Endothelial cell of umbilical vein (primary cell): ENCODE results near the gene CFAP77. TPM values are rescaled to one million over a fixed set of nuclear protein-coding genes. Genes with fewer than 3 reads are reported as not detected.

ENCODE experiments used
- BruUV-seq: library from RNA; stranded (reverse); fragments of 400-500 nt; replicated peaks from 2 replicates; lab custom pipeline; 2021; lab: Mats Ljungman, UMichigan
- CTCF ChIA-PET: fragments of 300-600, 350-600 bp; sonication (Branson Sonifier 250); formaldehyde crosslinking; loops from one replicate; lab custom pipeline; 2021; ENCODE audit warnings: antibody characterized with exemption, inconsistent platforms; lab: Charles Lee
- POLR2A ChIA-PET: fragments of 300-600, 350-600 bp; sonication (Branson Sonifier 250); formaldehyde crosslinking; loops from one replicate; lab custom pipeline; 2021; ENCODE audit warnings: antibody characterized with exemption, inconsistent platforms; lab: Charles Lee
- DNase-seq: peaks from one replicate; pipeline ENCODE4 v3.0.0-alpha.2; 2011; ENCODE audit warnings: low read depth, low spot score
- FAIRE-seq: peaks from 2 replicates; lab custom pipeline; 2011; peaks lifted over from hg19 to GRCh38; lab: Jason Lieb, UNC
- H2AFZ ChIP-seq: 2 replicates; pipeline ENCODE4 v1.6.0; 2012; ENCODE audit warnings: low read depth, low read length, control low read depth, inconsistent platforms
- H3K27ac ChIP-seq: 2 replicates; pipeline ENCODE4 v1.5.1; 2011; ENCODE audit warnings: low read depth, mild to moderate bottlenecking, control low read depth, low read length, moderate library complexity; ENCODE audit not compliant: insufficient read depth
- H3K27me3 ChIP-seq, 2 experiments: 2 replicates each; pipeline versions ENCODE4 v1.6.0 to v1.6.1; 2011; ENCODE audit warnings: low read length in 2 of 2, mixed read lengths in 1 of 2; ENCODE audit not compliant: control insufficient read depth in 2 of 2, insufficient read depth in 2 of 2
- H3K36me3 ChIP-seq, 2 experiments: 2 replicates in 1 of 2; 3 replicates in 1 of 2; pipeline ENCODE4 v1.5.1; 2011; ENCODE audit warnings: low read length in 2 of 2, mild to moderate bottlenecking in 1 of 2, moderate library complexity in 1 of 2; ENCODE audit not compliant: control insufficient read depth in 2 of 2, insufficient read depth in 2 of 2; ENCODE audit errors: extremely low read depth in 1 of 2
- H3K4me1 ChIP-seq: 3 replicates; pipeline ENCODE4 v1.5.1; 2011; ENCODE audit warnings: mild to moderate bottlenecking, low read length; ENCODE audit not compliant: control insufficient read depth, insufficient read depth; ENCODE audit errors: extremely low read depth
- H3K4me2 ChIP-seq: 2 replicates; pipeline ENCODE4 v1.6.1; 2011; ENCODE audit warnings: low read length, control low read depth, mixed read lengths; ENCODE audit not compliant: insufficient read depth
- H3K4me3 ChIP-seq, 3 experiments: fragments of 200-600 bp in 1 of 3; sonication (generic), shearing (Covaris generic) in 1 of 3; replicated peaks in 1 of 3; 2 replicates each; pipeline ENCODE4 v1.5.1; 2011 to 2016; ENCODE audit warnings: control low read depth in 3 of 3, low read length in 3 of 3, mild to moderate bottlenecking in 2 of 3, inconsistent platforms in 1 of 3, low read depth in 1 of 3, moderate library complexity in 1 of 3; ENCODE audit not compliant: insufficient read depth in 1 of 3
- H3K79me2 ChIP-seq: 2 replicates; pipeline ENCODE4 v1.6.0; 2012; ENCODE audit warnings: low read length, inconsistent platforms; ENCODE audit not compliant: control insufficient read depth, insufficient read depth
- H3K9ac ChIP-seq: replicated peaks from 2 replicates; pipeline ENCODE3; 2011; ENCODE audit warnings: low read length, control low read depth; ENCODE audit not compliant: insufficient read depth; ENCODE audit errors: extremely low read depth
- H3K9me1 ChIP-seq: replicated peaks from 3 replicates; pipeline ENCODE4 v1.6.0; 2011; ENCODE audit warnings: mild to moderate bottlenecking, low read length; ENCODE audit not compliant: control insufficient read depth, insufficient read depth; ENCODE audit errors: extremely low read depth
- H3K9me3 ChIP-seq: replicated peaks from 2 replicates; pipeline ENCODE4 v1.5.1; 2012; ENCODE audit warnings: low read length, inconsistent platforms; ENCODE audit not compliant: control insufficient read depth, insufficient read depth
- H4K20me1 ChIP-seq: replicated peaks from 2 replicates; pipeline ENCODE3; 2011; ENCODE audit warnings: mild to moderate bottlenecking, low read length; ENCODE audit not compliant: control insufficient read depth, insufficient read depth; ENCODE audit errors: extremely low read depth
- CTCF ChIP-seq, 2 donors: IDR thresholded peaks; 1 replicate in 1 of 2; 2 replicates in 1 of 2; pipeline ENCODE4 v1.5.1; 2011; ENCODE audit warnings: low read length in 2 of 2, mild to moderate bottlenecking in 2 of 2, moderate library complexity in 2 of 2, control low read depth in 1 of 2, inconsistent platforms in 1 of 2, low read depth in 1 of 2; ENCODE audit not compliant: insufficient read depth in 1 of 2; ENCODE audit errors: extremely low read depth in 1 of 2
- EZH2 ChIP-seq: IDR thresholded peaks from 2 replicates; pipeline ENCODE4 v1.6.1; 2012; ENCODE audit warnings: borderline replicate concordance, low read depth, mild to moderate bottlenecking, moderate library complexity, low read length, inconsistent platforms; ENCODE audit not compliant: severe bottlenecking
- FOS ChIP-seq: IDR thresholded peaks from 2 replicates; pipeline ENCODE4 v1.6.1; 2011; ENCODE audit warnings: mild to moderate bottlenecking, low read length, moderate library complexity, borderline replicate concordance; ENCODE audit not compliant: insufficient read depth
- GATA2 ChIP-seq: IDR thresholded peaks from 2 replicates; pipeline ENCODE4 v1.7.0; 2011; ENCODE audit warnings: low read depth, mild to moderate bottlenecking, moderate library complexity, mixed read lengths, low read length; ENCODE audit not compliant: insufficient read length, insufficient read depth
- MAX ChIP-seq: IDR thresholded peaks from 2 replicates; pipeline ENCODE4 v1.6.1; 2011; ENCODE audit not compliant: insufficient read depth, insufficient read length
- MYC ChIP-seq: IDR thresholded peaks from one replicate; pipeline ENCODE4 v1.6.1; 2011; ENCODE audit warnings: mild to moderate bottlenecking, low read depth, low read length
- POLR2A ChIP-seq: IDR thresholded peaks from 2 replicates; pipeline ENCODE4 v1.6.1; 2012; ENCODE audit warnings: low read depth, mild to moderate bottlenecking, control low read depth, low read length
- POLR2AphosphoS5 ChIP-seq: IDR thresholded peaks from 2 replicates; pipeline ENCODE4 v1.6.1; 2012; ENCODE audit warnings: low read depth, mild to moderate bottlenecking, control low read depth, low read length, moderate library complexity; ENCODE audit not compliant: insufficient read depth
- dilution Hi-C: fragments of 300-500 bp; cut with MboI; formaldehyde crosslinking; loops from one replicate; pipeline ENCODE4 v1.15.0; 2019; ENCODE audit warnings: low sequenced_read_pairs; ENCODE audit not compliant: extremely low pct_ligation_motif_present
- intact Hi-C: fragments of 100-400 bp; cut with micrococcal nuclease; formaldehyde crosslinking; loops from one replicate; pipeline ENCODE4 v1.10.0; 2022
- polyA plus RNA-seq, 4 experiments: library from polyadenylated mRNA; depleted of rRNA in 3 of 4; stranded (reverse) in 3 of 4; unstranded in 1 of 4; fragments of >200 nt; gene quantifications; 2 replicates each; pipeline versions ENCODE4 v1.2.1 to v1.2.3, GENCODE V29; 2011 to 2012; ENCODE audit warnings: missing spikeins in 1 of 4
- total RNA-seq: library from RNA; stranded (reverse); gene quantifications from 2 replicates; pipeline ENCODE4 v1.2.3, GENCODE V29; 2021

The CFAP77 gene
- total and polyA plus RNA-seq, 2 donors (not counting 3 experiments of a cell fraction or from before 2014, with no cell fraction given) = not detected

GRCh38 chr9:132577119-132577518, 167.1 kb downstream of the CFAP77 start:
- FAIRE-seq (no peak), DNase-seq (no peak)
- no peaks in the 10 kb centered on the region for H3K79me2 ChIP-seq
- no peaks in the 10 kb centered on the region for H4K20me1 ChIP-seq
- no peak overlapping the region for H3K9ac ChIP-seq
- CTCF ChIA-PET = interaction anchor here (0.7 to 7.7 kb wide), 4 partner anchors 11 to 165 kb away, joined by 3 to 169 read pairs (median 18); no protein-coding TSS in a partner anchor
- H3K27me3 ChIP-seq = peaks cover 48 to 59% of the 10 kb centered on the region in 2 experiments
- H3K4me3 ChIP-seq = no peak overlapping the region
- H3K9me3 ChIP-seq = no peaks in the 10 kb centered on the region
- POLR2A ChIA-PET = no interaction called here
- dilution Hi-C loops = no loop called here
- intact Hi-C loops = no loop called here
- no TSS peak for BruUV-seq
- H3K27ac ChIP-seq = no peak overlapping the region
- no peak overlapping the region for H2AFZ ChIP-seq
- no peaks in the 10 kb centered on the region for H3K36me3 ChIP-seq
- TF ChIP-seq GATA2 = no peak
- peak; percentile 65 for TF ChIP-seq EZH2
- no peak overlapping the region for H3K4me2 ChIP-seq
- no peaks in the 10 kb centered on the region for H3K9me1 ChIP-seq
- no peaks in the 10 kb centered on the region for H3K4me1 ChIP-seq

- no peak overlapping the region for H3K4me2 ChIP-seq
- no peaks in the 10 kb centered on the region for H4K20me1 ChIP-seq
- no peaks in the 10 kb centered on the region for H3K9me3 ChIP-seq
- H3K36me3 ChIP-seq = no peaks in the 10 kb centered on the region
- H3K9me1 ChIP-seq = no peaks in the 10 kb centered on the region
- dilution Hi-C loops (no loop called here), intact Hi-C loops (loop anchor here (2.0 kb wide), 1 partner anchor 222 kb away; no protein-coding TSS in a partner anchor)
- FAIRE-seq (no peak), DNase-seq (no peak)
- H3K79me2 ChIP-seq = no peaks in the 10 kb centered on the region
- ChIA-PET CTCF (interaction anchor here (0.7 to 7.7 kb wide), 3 partner anchors 71 to 166 kb away, joined by 3 to 169 read pairs (median 32); no protein-coding TSS in a partner anchor), POLR2A (no interaction called here)
- H3K4me3 ChIP-seq = no peak overlapping the region
- TF ChIP-seq GATA2 (no peak), EZH2 (no peak), POLR2A (no peak), MAX (no peak), CTCF (IDR thresholded peaks at IDR 0.05; ENCODE audit: extremely low read depth in 1 of 2, insufficient read depth in 1 of 2, low read depth in 1 of 2, low read length in 2 of 2) (no peak), MYC (no peak), POLR2AphosphoS5 (no peak), FOS (no peak)
- H3K9ac ChIP-seq = no peak overlapping the region
- H3K4me1 ChIP-seq = peaks cover 4% of the 10 kb centered on the region
- H2AFZ ChIP-seq = no peak overlapping the region
- no TSS peak for BruUV-seq
- H3K27ac ChIP-seq = no peak overlapping the region
- peaks cover 57 to 70% of the 10 kb centered on the region in 2 experiments for H3K27me3 ChIP-seq
Measured at GRCh38 chr9:132578367-132578932, 168.4 kb downstream of the CFAP77 start.
